Central memory CD8-positive, alpha-beta T cell (primary cell): Measurements from ENCODE around the gene RHBDL1.

Experiments
- ATAC-seq: fragments of 150-1000 bp; cut with Tn5 transposase; replicated peaks from 2 replicates; pipeline ENCODE4 v1.10.0; 2022; ENCODE audit warnings: mild to moderate bottlenecking, moderate FRiP score, moderate number of reproducible peaks; ENCODE audit not compliant: poor library complexity, severe bottlenecking; ENCODE audit errors: extremely low read depth
- DNase-seq, 2 donors: peaks; one replicate each; pipeline ENCODE4 v3.0.0; 2021; ENCODE audit warnings: low spot score in 2 of 2
- H3K27ac Mint-ChIP-seq: one replicate; pipeline ENCODE4 v1.8.0; 2022; ENCODE audit warnings: low read depth, mild to moderate bottlenecking, moderate library complexity, mixed read lengths
- H3K27me3 Mint-ChIP-seq: one replicate; pipeline ENCODE4 v1.8.0; 2022; ENCODE audit warnings: mixed read lengths
- H3K36me3 Mint-ChIP-seq: one replicate; pipeline ENCODE4 v1.8.0; 2022; ENCODE audit warnings: mild to moderate bottlenecking, moderate library complexity, mixed read lengths; ENCODE audit not compliant: insufficient read depth
- H3K4me1 Mint-ChIP-seq: one replicate; pipeline ENCODE4 v1.8.0; 2022; ENCODE audit warnings: mixed read lengths
- H3K4me3 Mint-ChIP-seq: one replicate; pipeline ENCODE4 v1.8.0; 2022; ENCODE audit warnings: mild to moderate bottlenecking, moderate library complexity, mixed read lengths
- H3K9me3 Mint-ChIP-seq: one replicate; pipeline ENCODE4 v1.8.0; 2022; ENCODE audit warnings: mixed read lengths

Gene RHBDL1

DNA sequence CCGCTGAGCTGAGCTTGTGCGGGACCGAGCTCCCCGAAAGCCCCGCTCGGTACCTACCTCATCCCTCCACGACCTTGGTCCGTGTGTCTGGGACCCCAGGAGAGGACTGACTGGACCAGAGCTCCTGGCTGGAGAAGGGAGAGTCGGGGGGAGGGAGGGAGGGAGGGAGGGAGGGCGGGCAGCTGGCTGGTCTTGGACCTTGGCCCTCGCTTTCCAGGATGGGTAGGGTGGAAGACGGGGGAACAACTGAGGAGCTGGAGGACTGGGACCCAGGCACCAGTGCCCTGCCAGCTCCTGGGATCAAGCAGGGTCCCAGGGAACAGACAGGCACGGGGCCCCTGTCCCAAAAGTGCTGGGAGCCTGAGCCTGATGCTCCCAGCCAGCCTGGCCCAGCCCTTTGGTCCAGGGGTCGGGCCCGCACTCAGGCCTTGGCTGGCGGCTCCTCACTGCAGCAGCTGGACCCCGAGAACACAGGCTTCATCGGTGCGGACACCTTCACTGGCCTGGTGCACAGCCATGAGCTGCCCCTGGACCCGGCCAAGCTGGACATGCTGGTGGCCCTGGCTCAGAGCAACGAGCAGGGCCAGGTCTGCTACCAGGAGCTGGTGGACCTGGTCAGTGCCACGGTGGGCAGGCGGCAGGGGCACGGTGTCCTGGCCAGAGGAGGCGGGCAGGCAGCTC lies 553 bp downstream of the RHBDL1 start:
- no peak overlapping the region for H3K27ac Mint-ChIP-seq
- no peak overlapping the region for H3K4me3 Mint-ChIP-seq
- H3K27me3 Mint-ChIP-seq, result no peaks in the 10 kb centered on the region
- H3K4me1 Mint-ChIP-seq, result peaks cover 11% of the 10 kb centered on the region
- DNase-seq (no peak), ATAC-seq (no peak)
- peaks cover 15% of the 10 kb centered on the region for H3K36me3 Mint-ChIP-seq
- no peaks in the 10 kb centered on the region for H3K9me3 Mint-ChIP-seq

DNA sequence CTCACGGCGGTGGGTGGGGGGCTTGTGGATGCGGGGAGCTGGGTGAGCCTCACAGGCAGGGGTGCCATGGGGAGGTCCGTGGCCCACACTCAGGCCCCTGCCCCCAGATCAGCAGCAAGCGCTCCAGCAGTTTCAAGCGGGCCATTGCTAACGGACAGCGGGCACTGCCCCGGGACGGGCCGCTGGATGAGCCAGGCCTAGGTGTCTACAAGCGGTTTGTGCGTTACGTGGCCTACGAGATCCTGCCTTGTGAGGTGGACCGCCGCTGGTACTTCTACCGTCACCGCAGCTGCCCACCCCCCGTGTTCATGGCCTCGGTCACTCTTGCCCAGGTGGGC lies 1.1 kb downstream of the RHBDL1 start:
- no peak overlapping the region for H3K27ac Mint-ChIP-seq
- no peaks in the 10 kb centered on the region for H3K9me3 Mint-ChIP-seq

GRCh38 chr16:676913-677312 lies 1.4 kb downstream of the RHBDL1 start:
- DNase-seq (no peak), ATAC-seq (no peak)
- Mint-ChIP-seq H3K27me3 (no peaks in the 10 kb centered on the region), H3K9me3 (no peaks in the 10 kb centered on the region), H3K4me1 (peaks cover 19% of the 10 kb centered on the region), H3K36me3 (peaks cover 16% of the 10 kb centered on the region), H3K4me3 (no peak overlapping the region), H3K27ac (no peak overlapping the region)

More for the DNA sequence above, 1.1 kb downstream of the RHBDL1 start:
- Mint-ChIP-seq H3K27me3 (no peaks in the 10 kb centered on the region), H3K4me1 (peaks cover 15% of the 10 kb centered on the region), H3K36me3 (peaks cover 14% of the 10 kb centered on the region), H3K4me3 (no peak overlapping the region)
- DNase-seq, result no peak
- no peak for ATAC-seq

- DNase-seq, result no peak
- H3K4me1 Mint-ChIP-seq, result peaks cover 24% of the 10 kb centered on the region
- H3K36me3 Mint-ChIP-seq, result peaks cover 23% of the 10 kb centered on the region
- ATAC-seq, result no peak
- no peak overlapping the region for H3K27ac Mint-ChIP-seq
- no peaks in the 10 kb centered on the region for H3K9me3 Mint-ChIP-seq
- no peak overlapping the region for H3K4me3 Mint-ChIP-seq
- no peaks in the 10 kb centered on the region for H3K27me3 Mint-ChIP-seq
These were observed 2.1 kb downstream of the RHBDL1 start for GRCh38 chr16:677316-678190.

DNA sequence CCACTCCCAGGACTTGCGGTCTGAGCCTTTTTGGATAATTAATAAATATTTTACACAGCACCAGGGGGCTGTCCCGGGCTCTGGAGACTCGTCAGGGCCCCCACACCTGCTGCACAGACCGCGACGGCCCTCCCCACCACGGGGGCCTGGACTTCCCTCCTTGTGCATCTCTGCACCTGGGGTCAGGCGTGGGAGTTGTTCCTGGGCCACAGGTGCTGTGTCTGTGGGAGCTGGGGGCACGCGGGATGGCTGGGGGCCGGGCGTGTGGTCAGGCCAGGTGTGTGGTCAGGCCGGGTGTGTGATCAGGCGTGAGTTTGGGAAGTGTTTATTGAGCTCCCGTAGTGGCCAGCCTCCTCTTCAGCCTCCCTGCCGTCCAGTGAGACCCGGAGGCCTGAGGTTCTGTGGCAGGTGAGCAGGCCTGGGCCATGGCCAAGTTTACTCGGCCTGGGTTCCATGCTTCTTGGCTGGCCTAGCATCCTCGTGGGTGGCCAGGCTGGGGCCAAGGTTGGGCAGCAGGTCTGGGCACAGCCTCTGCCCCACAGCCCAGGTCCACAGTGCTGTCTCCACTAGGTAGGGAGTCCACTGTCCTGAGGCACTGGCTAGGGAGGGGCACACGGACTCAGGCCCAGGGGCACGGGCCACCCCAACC lies 2.9 kb downstream of the RHBDL1 start:
- Mint-ChIP-seq H3K27me3 (no peaks in the 10 kb centered on the region), H3K27ac (no peak overlapping the region), H3K9me3 (no peaks in the 10 kb centered on the region), H3K36me3 (peaks cover 24% of the 10 kb centered on the region), H3K4me1 (peaks cover 26% of the 10 kb centered on the region), H3K4me3 (no peak overlapping the region)
- no peak for ATAC-seq
- DNase-seq, result no peak

GRCh38 chr16:678858-679813 lies 3.7 kb downstream of the RHBDL1 start:
- Mint-ChIP-seq H3K4me1 (peaks cover 26% of the 10 kb centered on the region), H3K27me3 (no peaks in the 10 kb centered on the region), H3K9me3 (no peaks in the 10 kb centered on the region), H3K4me3 (peak overlapping the region; percentile 73), H3K27ac (no peak overlapping the region), H3K36me3 (peaks cover 25% of the 10 kb centered on the region)
- DNase-seq (no peak), ATAC-seq (peak; percentile 9)

DNA sequence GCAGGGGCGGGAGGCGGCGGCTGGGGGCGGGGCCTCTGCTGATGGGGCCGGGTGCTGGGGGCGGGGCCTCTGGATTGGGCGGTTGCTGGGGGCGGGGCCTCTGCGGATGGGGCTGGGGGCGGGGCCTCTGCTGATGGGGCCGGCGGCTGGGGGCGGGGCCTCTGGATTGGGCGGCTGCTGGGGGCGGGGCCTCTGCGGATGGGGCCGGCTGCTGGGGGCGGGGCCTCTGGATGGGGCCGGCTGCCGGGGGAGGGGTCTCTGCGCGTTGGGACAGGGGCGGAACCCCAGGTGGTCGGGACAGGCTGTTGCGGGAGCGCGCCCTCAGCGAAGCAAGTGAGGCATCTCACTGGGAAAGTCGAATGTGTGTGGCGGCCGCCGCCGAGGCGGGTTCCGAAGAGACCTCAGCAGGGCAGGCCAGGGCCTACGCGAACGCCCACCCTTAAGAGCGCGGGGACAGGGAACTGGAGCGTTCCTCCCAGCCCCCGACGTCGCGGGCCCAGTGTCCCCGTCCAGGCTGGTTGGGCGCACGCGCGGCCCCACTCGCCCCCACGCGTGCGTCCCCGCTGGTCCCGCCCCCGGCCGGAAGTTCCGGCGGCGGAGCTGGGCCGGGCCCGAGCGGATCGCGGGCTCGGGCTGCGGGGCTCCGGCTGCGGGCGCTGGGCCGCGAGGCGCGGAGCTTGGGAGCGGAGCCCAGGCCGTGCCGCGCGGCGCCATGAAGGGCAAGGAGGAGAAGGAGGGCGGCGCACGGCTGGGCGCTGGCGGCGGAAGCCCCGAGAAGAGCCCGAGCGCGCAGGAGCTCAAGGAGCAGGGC lies 4.5 kb downstream of the RHBDL1 start, which contains the start of gene STUB1:
STUB1 (plus strand) TSS at position 597 of the 811 bp plus-strand sequence; CDS start at position 713, 116 bp downstream.
- peak within 1 kb of the TSS; percentile 73 for H3K4me3 Mint-ChIP-seq
- H3K36me3 Mint-ChIP-seq, result peaks cover 27% of the 10 kb centered on the region
- ATAC-seq (peak; percentile 38), DNase-seq (peak; percentile 69 to 70)
- H3K27me3 Mint-ChIP-seq, result no peaks in the 10 kb centered on the region
- H3K27ac Mint-ChIP-seq, result no peak within 1 kb of the TSS
- H3K4me1 Mint-ChIP-seq, result peaks cover 32% of the 10 kb centered on the region
- no peaks in the 10 kb centered on the region for H3K9me3 Mint-ChIP-seq

DNA sequence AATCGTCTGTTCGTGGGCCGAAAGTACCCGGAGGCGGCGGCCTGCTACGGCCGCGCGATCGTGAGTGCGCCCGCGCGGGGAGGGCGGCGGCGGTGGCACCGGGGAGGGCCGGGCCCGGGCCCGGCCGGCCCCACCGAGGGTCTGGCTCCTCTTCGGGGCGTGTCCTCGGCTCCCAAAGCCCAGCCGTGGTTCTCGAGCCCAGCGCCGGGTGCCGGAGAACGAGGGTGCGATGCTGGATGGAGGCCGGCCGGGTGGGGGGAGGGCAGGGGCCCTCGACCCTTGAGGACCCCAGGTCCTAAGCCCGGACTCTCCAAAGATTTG lies 5.1 kb downstream of the RHBDL1 start:
- ATAC-seq, result no peak
- Mint-ChIP-seq H3K27ac (no peak overlapping the region), H3K9me3 (no peaks in the 10 kb centered on the region), H3K4me3 (peak overlapping the region; percentile 73), H3K36me3 (peaks cover 26% of the 10 kb centered on the region), H3K27me3 (no peaks in the 10 kb centered on the region), H3K4me1 (peaks cover 32% of the 10 kb centered on the region)
- no peak for DNase-seq

GRCh38 chr16:680967-681745 lies 5.7 kb downstream of the RHBDL1 start:
- Mint-ChIP-seq H3K27me3 (no peaks in the 10 kb centered on the region), H3K4me1 (peaks cover 32% of the 10 kb centered on the region), H3K36me3 (peaks cover 27% of the 10 kb centered on the region), H3K27ac (no peak overlapping the region), H3K9me3 (no peaks in the 10 kb centered on the region), H3K4me3 (peak overlapping the region; percentile 73)
- no peak for ATAC-seq
- no peak for DNase-seq

DNA sequence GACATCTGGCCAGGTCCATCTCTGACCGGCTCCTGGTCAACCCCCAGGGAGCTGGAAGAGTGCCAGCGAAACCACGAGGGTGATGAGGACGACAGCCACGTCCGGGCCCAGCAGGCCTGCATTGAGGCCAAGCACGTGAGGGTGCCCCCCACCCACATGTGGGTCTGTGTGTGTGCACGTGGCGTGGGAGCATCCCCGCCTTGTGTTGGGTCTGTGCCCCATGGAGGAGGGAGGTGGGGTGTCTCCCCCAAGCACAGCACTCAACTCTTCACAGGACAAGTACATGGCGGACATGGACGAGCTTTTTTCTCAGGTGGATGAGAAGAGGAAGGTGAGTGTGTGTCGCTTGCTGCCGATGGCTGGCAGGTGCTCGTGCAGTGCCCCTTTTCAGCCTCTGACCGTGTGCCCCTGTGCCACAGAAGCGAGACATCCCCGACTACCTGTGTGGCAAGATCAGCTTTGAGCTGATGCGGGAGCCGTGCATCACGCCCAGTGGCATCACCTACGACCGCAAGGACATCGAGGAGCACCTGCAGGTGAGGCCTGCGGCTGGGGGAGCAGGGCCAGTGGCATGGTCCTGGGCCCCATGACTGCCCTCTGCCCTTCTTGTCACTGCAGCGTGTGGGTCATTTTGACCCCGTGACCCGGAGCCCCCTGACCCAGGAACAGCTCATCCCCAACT lies 6.4 kb downstream of the RHBDL1 start:
- peaks cover 28% of the 10 kb centered on the region for H3K36me3 Mint-ChIP-seq
- H3K4me1 Mint-ChIP-seq, result peaks cover 32% of the 10 kb centered on the region
- H3K27ac Mint-ChIP-seq, result no peak overlapping the region
- H3K4me3 Mint-ChIP-seq, result peak overlapping the region; percentile 73
- no peaks in the 10 kb centered on the region for H3K27me3 Mint-ChIP-seq
- H3K9me3 Mint-ChIP-seq, result no peaks in the 10 kb centered on the region
- no peak for ATAC-seq
- no peak for DNase-seq
